OCI-LY1 (cell line): ENCODE data around the gene FLT3.

Source experiments
- H2AFZ ChIP-seq: fragments of 200-600 bp; sonication (generic), shearing (Covaris generic); 2 replicates; pipeline ENCODE4 v1.6.0; 2014; ENCODE audit warnings: antibody characterized with exemption, mild to moderate bottlenecking, low read length
- H3F3A ChIP-seq: fragments of 200-600 bp; sonication (generic), shearing (Covaris generic); 2 replicates; pipeline ENCODE4 v1.6.0; 2014; ENCODE audit warnings: mild to moderate bottlenecking, antibody characterized with exemption, low read length, moderate library complexity; ENCODE audit not compliant: insufficient read depth
- H3K27ac ChIP-seq: fragments of 200-600 bp; sonication (generic); 2 replicates; pipeline ENCODE4 v1.5.1; 2014; ENCODE audit warnings: low read length, mixed run types, mild to moderate bottlenecking, low read depth; ENCODE audit not compliant: poor library complexity, severe bottlenecking
- H3K27me3 ChIP-seq: fragments of 200-600 bp; sonication (generic); 2 replicates; pipeline ENCODE4 v1.6.0; 2014; ENCODE audit warnings: antibody characterized with exemption, mild to moderate bottlenecking, low read length, moderate library complexity; ENCODE audit not compliant: insufficient read depth
- H3K36me3 ChIP-seq: fragments of 200-600 bp; sonication (generic); 2 replicates; pipeline ENCODE4 v1.6.1; 2014; ENCODE audit warnings: mild to moderate bottlenecking, antibody characterized with exemption, low read length, moderate library complexity, mixed read lengths; ENCODE audit not compliant: insufficient read depth
- H3K4me1 ChIP-seq: fragments of 200-600 bp; sonication (generic); 2 replicates; pipeline ENCODE4 v1.5.1; 2014; ENCODE audit warnings: mild to moderate bottlenecking, low read length, moderate library complexity; ENCODE audit not compliant: insufficient read depth, severe bottlenecking
- H3K4me2 ChIP-seq: fragments of 200-600 bp; sonication (generic), shearing (Covaris generic); 2 replicates; pipeline ENCODE4 v1.6.1; 2014; ENCODE audit warnings: low read length
- H3K4me3 ChIP-seq: fragments of 200-600 bp; sonication (generic); 2 replicates; pipeline ENCODE4 v1.5.1; 2014; ENCODE audit warnings: low read length, low read depth, mild to moderate bottlenecking, mixed read lengths; ENCODE audit not compliant: poor library complexity, severe bottlenecking
- H3K79me2 ChIP-seq: fragments of 200-600 bp; shearing (Covaris generic); 2 replicates; pipeline ENCODE4 v1.6.1; 2016; ENCODE audit warnings: mixed run types, low read length, mixed read lengths; ENCODE audit not compliant: insufficient read depth
- H3K9ac ChIP-seq: fragments of 200-600 bp; sonication (generic), shearing (Covaris generic); 2 replicates; pipeline ENCODE4 v1.6.1; 2014; ENCODE audit warnings: mild to moderate bottlenecking, low read length, mixed read lengths
- H3K9me2 ChIP-seq: fragments of 200-600 bp; sonication (generic), shearing (Covaris generic); 2 replicates; pipeline ENCODE4 v1.6.1; 2014; ENCODE audit warnings: low read depth, mild to moderate bottlenecking, low read length, mixed read lengths
- H3K9me3 ChIP-seq: fragments of 200-600 bp; shearing (Covaris generic); 2 replicates; pipeline ENCODE4 v1.6.1; 2014; ENCODE audit warnings: low read length, mixed read lengths
- H4K20me1 ChIP-seq: fragments of 200-600 bp; sonication (generic), shearing (Covaris generic); 2 replicates; pipeline ENCODE4 v1.6.0; 2016; ENCODE audit warnings: mild to moderate bottlenecking, low read length; ENCODE audit not compliant: insufficient read depth
- CTCF ChIP-seq: fragments of 200-600 bp; sonication (generic), shearing (Covaris generic); IDR thresholded peaks from 2 replicates; pipeline ENCODE4 v1.5.1; 2017; ENCODE audit warnings: mild to moderate bottlenecking, antibody characterized with exemption, low read length, moderate library complexity, mixed read lengths
- EZH2 ChIP-seq: fragments of 200-600 bp; sonication (generic), shearing (Covaris generic); IDR thresholded peaks from 2 replicates; pipeline ENCODE4 v1.8.0; 2017; ENCODE audit warnings: borderline replicate concordance, mixed run types, mild to moderate bottlenecking, antibody characterized with exemption, low read length, moderate library complexity, mixed read lengths

FLT3 gene

GRCh38 chr13:27969082-27969865 lies 131.1 kb downstream of the FLT3 start, which contains the start of gene CDX2:
Gene CDX2, minus strand, starts transcription at chr13:27969315. Its CDS starts 309 bp downstream, at chr13:27969006.
- H3K27me3 ChIP-seq = no peaks in the 10 kb centered on the region
- no peaks in the 10 kb centered on the region for H3F3A ChIP-seq
- H3K9me3 ChIP-seq = no peaks in the 10 kb centered on the region
- no peaks in the 10 kb centered on the region for H3K79me2 ChIP-seq
- H3K36me3 ChIP-seq = no peaks in the 10 kb centered on the region
- TF ChIP-seq CTCF = no peak
- no peak for TF ChIP-seq EZH2
- H3K9ac ChIP-seq = no peak within 1 kb of the TSS
- no peaks in the 10 kb centered on the region for H3K9me2 ChIP-seq
- no peak within 1 kb of the TSS for H2AFZ ChIP-seq
- H3K4me2 ChIP-seq = no peak within 1 kb of the TSS
- H3K4me3 ChIP-seq = no peak within 1 kb of the TSS
- H3K27ac ChIP-seq = no peak within 1 kb of the TSS
- H3K4me1 ChIP-seq = no peaks in the 10 kb centered on the region
- no peaks in the 10 kb centered on the region for H4K20me1 ChIP-seq

- H2AFZ ChIP-seq = no peak overlapping the region
- no peaks in the 10 kb centered on the region for H3K79me2 ChIP-seq
- no peaks in the 10 kb centered on the region for H3K27me3 ChIP-seq
- H3K9ac ChIP-seq = no peak overlapping the region
- no peak overlapping the region for H3K4me3 ChIP-seq
- no peaks in the 10 kb centered on the region for H4K20me1 ChIP-seq
- H3K4me1 ChIP-seq = no peaks in the 10 kb centered on the region
- H3K9me2 ChIP-seq = no peaks in the 10 kb centered on the region
- H3K36me3 ChIP-seq = no peaks in the 10 kb centered on the region
- no peaks in the 10 kb centered on the region for H3F3A ChIP-seq
- no peak for TF ChIP-seq CTCF
- TF ChIP-seq EZH2 = no peak
- no peak overlapping the region for H3K4me2 ChIP-seq
- no peak overlapping the region for H3K27ac ChIP-seq
- no peaks in the 10 kb centered on the region for H3K9me3 ChIP-seq
These were observed 131.9 kb downstream of the FLT3 start for GRCh38 chr13:27968316-27969081.

- H3K79me2 ChIP-seq = no peaks in the 10 kb centered on the region
- no peaks in the 10 kb centered on the region for H3K27me3 ChIP-seq
- H3K9ac ChIP-seq = no peak overlapping the region
- TF ChIP-seq EZH2 (no peak), CTCF (no peak)
- no peaks in the 10 kb centered on the region for H3F3A ChIP-seq
- no peaks in the 10 kb centered on the region for H3K9me3 ChIP-seq
- H3K27ac ChIP-seq = no peak overlapping the region
- no peaks in the 10 kb centered on the region for H3K9me2 ChIP-seq
- H3K4me2 ChIP-seq = no peak overlapping the region
- no peak overlapping the region for H3K4me3 ChIP-seq
- no peaks in the 10 kb centered on the region for H3K36me3 ChIP-seq
- no peak overlapping the region for H2AFZ ChIP-seq
- H4K20me1 ChIP-seq = no peaks in the 10 kb centered on the region
- H3K4me1 ChIP-seq = no peaks in the 10 kb centered on the region
These were observed 132.6 kb downstream of the FLT3 start for GRCh38 chr13:27967736-27968315.
